Mucosa of stomach (tissue), 1 donor: ENCODE results near the gene ZC3H14.

Experiments used
- H3K27me3 ChIP-seq: one replicate; pipeline ENCODE4 v1.7.0; 2013; ENCODE audit warnings: mild to moderate bottlenecking, low read length; ENCODE audit not compliant: control insufficient read depth, insufficient read depth
- H3K36me3 ChIP-seq: one replicate; pipeline ENCODE4 v1.7.0; 2013; ENCODE audit warnings: low read length; ENCODE audit not compliant: control insufficient read depth, insufficient read depth
- H3K4me1 ChIP-seq: one replicate; pipeline ENCODE4 v1.7.0; 2013; ENCODE audit warnings: mild to moderate bottlenecking, low read length; ENCODE audit not compliant: control insufficient read depth, insufficient read depth
- H3K4me3 ChIP-seq: one replicate; pipeline ENCODE4 v1.7.0; 2013; ENCODE audit warnings: low read length
- H3K9ac ChIP-seq: one replicate; pipeline ENCODE4 v1.7.0; 2013; ENCODE audit warnings: mild to moderate bottlenecking, low read length, moderate library complexity
- H3K9me3 ChIP-seq: one replicate; pipeline ENCODE4 v1.7.0; 2013; ENCODE audit warnings: mild to moderate bottlenecking, low read length, moderate library complexity; ENCODE audit not compliant: control insufficient read depth
- donor health status: Pancreatic carcinoma.

ZC3H14 gene

DNA sequence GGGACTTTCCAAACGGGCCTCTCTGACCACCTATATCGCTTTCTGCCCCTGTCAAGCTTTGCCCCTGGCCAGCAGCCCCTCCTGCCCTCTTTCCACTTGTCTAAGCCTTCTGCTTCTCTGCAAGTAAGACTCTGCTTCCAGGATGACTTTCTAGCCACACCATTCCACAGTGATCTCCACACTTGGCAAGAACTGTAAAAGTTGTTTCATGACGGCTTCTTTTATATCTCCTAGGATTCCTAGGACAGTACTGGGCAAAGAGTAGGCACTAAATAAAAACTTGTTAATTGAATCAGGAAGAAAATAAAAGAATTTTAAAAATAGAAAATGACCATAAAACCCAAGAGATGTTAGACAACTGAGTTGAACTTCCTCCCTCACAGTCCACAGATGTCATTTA lies 6.3 kb upstream of the ZC3H14 start:
- H3K4me3 ChIP-seq, result no peak overlapping the region
- H3K9me3 ChIP-seq, result no peaks in the 10 kb centered on the region
- no peaks in the 10 kb centered on the region for H3K36me3 ChIP-seq
- no peak overlapping the region for H3K9ac ChIP-seq
- no peaks in the 10 kb centered on the region for H3K27me3 ChIP-seq
- no peaks in the 10 kb centered on the region for H3K4me1 ChIP-seq

DNA sequence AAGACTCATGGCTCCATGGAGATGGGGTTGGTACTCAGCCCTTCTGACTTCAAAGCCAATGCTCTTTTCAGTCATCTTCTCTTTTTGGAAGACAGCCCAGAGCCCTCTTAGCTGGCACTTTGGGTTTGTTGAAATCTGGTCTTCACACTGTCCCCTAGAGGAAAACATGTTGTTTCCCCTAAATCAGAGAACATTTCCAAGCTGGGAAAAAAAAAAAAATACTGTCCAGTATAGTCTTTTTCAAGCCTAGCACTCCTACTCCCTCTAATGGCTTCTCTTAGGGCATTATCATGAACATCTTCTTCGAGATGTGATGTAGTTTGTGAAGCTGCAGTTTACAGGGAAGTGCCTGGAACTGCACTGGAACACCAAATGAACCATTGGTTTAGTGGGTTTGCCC lies 3.0 kb upstream of the ZC3H14 start:
- no peak overlapping the region for H3K9ac ChIP-seq
- peaks cover 12% of the 10 kb centered on the region for H3K4me1 ChIP-seq
- no peaks in the 10 kb centered on the region for H3K36me3 ChIP-seq
- H3K9me3 ChIP-seq, result no peaks in the 10 kb centered on the region
- no peak overlapping the region for H3K4me3 ChIP-seq
- H3K27me3 ChIP-seq, result no peaks in the 10 kb centered on the region

DNA sequence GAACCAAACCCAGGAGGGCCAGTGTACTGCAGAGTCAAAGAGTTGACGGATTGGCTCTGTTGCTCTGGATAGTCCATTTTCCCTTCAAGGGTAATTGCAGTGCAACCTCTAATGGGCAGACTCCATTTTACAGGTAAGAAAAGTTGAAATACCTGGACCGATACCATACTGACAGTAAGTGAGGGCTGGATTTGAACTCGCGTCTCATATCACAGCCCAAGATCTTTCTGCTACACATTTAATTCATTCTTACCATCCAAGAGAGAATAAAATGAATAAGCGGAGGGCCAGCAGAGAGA lies 356 bp upstream of the ZC3H14 start:
- Histone ChIP-seq H3K4me3 (peak overlapping the region; percentile 61), H3K36me3 (no peaks in the 10 kb centered on the region), H3K9me3 (no peaks in the 10 kb centered on the region), H3K4me1 (peaks cover 12% of the 10 kb centered on the region), H3K27me3 (no peaks in the 10 kb centered on the region), H3K9ac (peak overlapping the region; percentile 11)

DNA sequence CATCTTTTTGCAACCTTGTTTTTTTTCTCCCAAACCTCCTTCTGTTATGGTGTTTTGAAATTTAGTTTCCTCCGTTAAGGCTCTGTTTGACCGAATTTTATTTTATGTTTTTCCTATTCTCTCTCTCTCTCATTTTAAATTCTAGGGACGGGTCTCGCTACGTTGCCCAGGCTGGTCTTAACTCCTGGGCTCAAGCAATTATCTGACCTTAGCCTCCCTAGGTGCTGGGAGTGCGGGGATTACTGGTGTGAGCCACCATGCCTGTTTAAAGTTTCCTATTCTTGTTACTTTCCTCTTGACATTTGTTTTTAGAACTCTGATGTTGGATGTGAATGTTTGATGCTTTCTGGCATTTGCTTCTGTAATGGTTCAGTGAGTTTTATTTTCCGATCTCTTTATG lies 1.0 kb downstream of the ZC3H14 start:
- H3K4me3 ChIP-seq, result peak overlapping the region; percentile 61
- no peaks in the 10 kb centered on the region for H3K36me3 ChIP-seq
- no peaks in the 10 kb centered on the region for H3K27me3 ChIP-seq
- no peaks in the 10 kb centered on the region for H3K9me3 ChIP-seq
- H3K9ac ChIP-seq, result peak overlapping the region; percentile 83
- H3K4me1 ChIP-seq, result peaks cover 12% of the 10 kb centered on the region

DNA sequence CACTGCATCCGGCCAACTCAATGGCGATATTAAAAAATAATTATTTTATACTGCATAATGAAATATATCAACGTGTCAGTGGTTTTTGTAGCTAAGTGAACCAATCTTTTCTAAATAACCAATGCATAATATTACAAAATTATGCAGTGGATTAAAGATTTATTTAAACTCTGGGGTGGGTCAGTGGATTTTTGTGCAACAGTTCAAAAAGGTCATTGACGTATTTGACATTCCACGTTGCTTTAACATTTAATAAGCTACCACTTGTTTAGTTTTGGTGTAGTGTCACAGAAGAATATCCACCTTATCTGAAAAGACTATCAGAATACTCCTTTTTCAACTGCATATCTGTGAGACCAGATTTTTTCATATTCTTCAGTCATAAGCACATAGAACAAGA lies 2.6 kb downstream of the ZC3H14 start:
- Histone ChIP-seq H3K36me3 (no peaks in the 10 kb centered on the region), H3K4me3 (no peak overlapping the region), H3K27me3 (no peaks in the 10 kb centered on the region), H3K4me1 (peaks cover 12% of the 10 kb centered on the region), H3K9ac (no peak overlapping the region), H3K9me3 (no peaks in the 10 kb centered on the region)

DNA sequence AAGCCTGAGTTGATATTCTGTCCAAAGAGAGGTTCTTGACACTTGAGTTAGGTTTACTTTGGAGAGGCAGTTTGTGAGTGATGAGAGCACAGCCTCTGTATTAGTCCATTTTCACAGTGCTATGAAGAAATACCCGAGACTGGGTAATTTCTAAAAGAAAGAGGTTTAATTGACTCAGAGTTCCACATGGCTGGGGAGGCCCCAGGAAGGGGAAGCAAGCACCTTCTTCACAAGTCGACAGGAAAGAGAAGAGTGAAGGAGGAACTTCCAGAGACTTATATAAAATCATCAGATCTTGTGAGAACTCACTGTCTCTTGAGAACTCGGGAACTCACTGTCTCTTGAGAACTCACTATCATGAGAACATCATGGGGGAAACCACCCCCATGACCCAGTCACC lies 5.4 kb downstream of the ZC3H14 start:
- no peak overlapping the region for H3K9ac ChIP-seq
- H3K36me3 ChIP-seq, result no peaks in the 10 kb centered on the region
- H3K4me1 ChIP-seq, result peaks cover 7% of the 10 kb centered on the region
- no peaks in the 10 kb centered on the region for H3K27me3 ChIP-seq
- H3K9me3 ChIP-seq, result no peaks in the 10 kb centered on the region
- no peak overlapping the region for H3K4me3 ChIP-seq

DNA sequence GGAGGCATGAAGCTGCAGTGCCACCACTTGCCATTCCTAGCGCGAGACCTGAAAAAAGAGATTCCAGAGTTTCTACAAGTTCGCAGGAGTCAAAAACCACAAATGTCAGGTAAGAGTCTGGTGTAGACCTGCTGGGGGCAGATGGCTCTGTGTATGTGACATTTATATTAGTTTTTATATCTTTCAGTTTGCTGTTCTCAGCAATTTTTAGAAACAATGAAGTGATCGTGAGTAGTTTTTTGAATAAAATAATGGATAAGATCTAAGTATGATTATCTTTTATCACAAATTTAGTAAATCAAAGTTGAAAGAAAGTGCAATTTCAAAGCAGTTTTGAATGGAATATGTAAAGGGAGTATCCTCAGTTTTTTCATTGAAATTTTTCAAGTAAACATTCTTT lies 9.3 kb downstream of the ZC3H14 start:
- no peaks in the 10 kb centered on the region for H3K36me3 ChIP-seq
- no peaks in the 10 kb centered on the region for H3K4me1 ChIP-seq
- H3K9me3 ChIP-seq, result no peaks in the 10 kb centered on the region
- H3K27me3 ChIP-seq, result no peaks in the 10 kb centered on the region
- H3K4me3 ChIP-seq, result no peak overlapping the region
- H3K9ac ChIP-seq, result no peak overlapping the region

DNA sequence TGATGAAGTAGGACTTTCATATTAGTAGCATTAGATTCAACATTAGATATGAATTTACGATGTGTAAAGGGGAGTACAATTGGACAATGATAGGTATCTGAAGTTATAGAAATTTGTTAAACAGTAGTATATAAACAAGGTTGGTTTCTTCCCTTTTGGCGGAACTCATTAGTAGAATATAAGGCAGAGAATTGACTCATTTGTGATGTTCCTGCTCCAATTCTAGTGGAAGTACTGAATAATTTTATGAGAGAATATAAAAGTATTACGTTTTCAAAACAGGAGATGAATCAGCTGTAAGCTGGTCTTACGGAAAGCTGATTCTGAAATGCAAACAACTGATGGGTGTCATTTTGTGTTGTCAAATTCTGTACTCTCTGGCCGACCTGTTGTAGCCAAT lies 13.4 kb downstream of the ZC3H14 start:
- H3K36me3 ChIP-seq, result no peaks in the 10 kb centered on the region
- H3K4me1 ChIP-seq, result no peaks in the 10 kb centered on the region
- no peak overlapping the region for H3K9ac ChIP-seq
- H3K9me3 ChIP-seq, result no peaks in the 10 kb centered on the region
- no peaks in the 10 kb centered on the region for H3K27me3 ChIP-seq
- H3K4me3 ChIP-seq, result no peak overlapping the region

DNA sequence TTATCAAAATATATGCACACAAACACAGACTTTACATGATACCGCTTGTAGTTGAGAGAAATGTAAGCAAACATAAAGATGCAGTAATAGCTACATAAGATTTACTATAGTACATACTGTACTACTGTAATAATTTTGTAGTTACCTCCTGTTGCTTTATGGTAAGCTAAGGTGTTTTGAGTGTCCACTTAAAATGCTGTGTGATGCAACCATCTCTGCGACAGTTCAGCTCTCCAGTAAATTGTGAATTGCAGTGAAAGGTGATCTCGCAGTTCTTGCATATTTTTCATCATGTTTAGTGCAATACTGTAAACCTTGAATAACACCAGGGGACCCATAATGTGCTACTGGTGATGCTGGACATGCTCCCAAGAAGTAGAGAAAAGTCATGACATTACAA lies 21.6 kb downstream of the ZC3H14 start:
- Histone ChIP-seq H3K9me3 (no peaks in the 10 kb centered on the region), H3K36me3 (no peaks in the 10 kb centered on the region), H3K4me1 (no peaks in the 10 kb centered on the region), H3K9ac (no peak overlapping the region), H3K4me3 (no peak overlapping the region), H3K27me3 (no peaks in the 10 kb centered on the region)

DNA sequence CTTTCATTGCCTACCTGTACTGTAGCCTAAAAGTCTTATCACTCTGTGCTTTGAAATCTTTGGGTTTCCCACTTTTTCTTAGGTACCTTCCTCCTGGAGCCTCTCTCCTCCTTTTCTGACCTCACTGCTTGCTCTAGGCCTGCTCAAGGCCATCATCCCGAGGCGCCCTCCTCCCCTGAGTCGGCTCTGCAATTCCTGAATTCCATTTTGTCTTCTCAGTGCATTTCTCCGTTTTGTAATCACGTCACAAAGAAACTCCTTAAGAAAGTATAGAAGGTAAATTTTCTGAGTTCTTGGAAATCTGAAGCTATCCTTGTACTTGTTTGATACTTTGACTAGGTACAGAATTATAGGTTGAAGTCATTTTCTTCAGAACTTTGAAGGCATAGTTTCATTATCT lies 25.2 kb downstream of the ZC3H14 start:
- Histone ChIP-seq H3K4me3 (no peak overlapping the region), H3K9me3 (no peaks in the 10 kb centered on the region), H3K27me3 (no peaks in the 10 kb centered on the region), H3K4me1 (no peaks in the 10 kb centered on the region), H3K36me3 (no peaks in the 10 kb centered on the region), H3K9ac (no peak overlapping the region)

DNA sequence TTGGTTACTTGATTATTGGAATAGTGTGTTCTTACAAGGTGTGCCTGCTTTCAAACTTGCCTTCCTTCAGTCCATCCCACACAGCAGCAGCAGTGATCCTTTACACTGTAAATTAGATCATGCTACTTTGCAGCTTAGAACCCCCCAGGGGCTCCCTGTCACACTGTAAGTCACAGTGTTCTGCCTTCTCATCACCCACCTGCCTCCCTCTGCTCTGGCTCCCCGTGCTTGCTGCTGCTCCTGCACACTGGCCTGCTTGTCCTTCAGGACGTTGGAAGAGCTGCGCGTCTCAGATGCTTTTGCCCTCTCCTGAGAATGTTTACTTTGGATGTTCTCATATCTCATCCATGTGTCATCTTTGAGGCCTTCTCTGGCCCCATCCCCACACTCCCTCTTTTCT lies 27.3 kb downstream of the ZC3H14 start:
- Histone ChIP-seq H3K36me3 (no peaks in the 10 kb centered on the region), H3K4me1 (no peaks in the 10 kb centered on the region), H3K27me3 (no peaks in the 10 kb centered on the region), H3K9me3 (no peaks in the 10 kb centered on the region), H3K4me3 (no peak overlapping the region), H3K9ac (no peak overlapping the region)

DNA sequence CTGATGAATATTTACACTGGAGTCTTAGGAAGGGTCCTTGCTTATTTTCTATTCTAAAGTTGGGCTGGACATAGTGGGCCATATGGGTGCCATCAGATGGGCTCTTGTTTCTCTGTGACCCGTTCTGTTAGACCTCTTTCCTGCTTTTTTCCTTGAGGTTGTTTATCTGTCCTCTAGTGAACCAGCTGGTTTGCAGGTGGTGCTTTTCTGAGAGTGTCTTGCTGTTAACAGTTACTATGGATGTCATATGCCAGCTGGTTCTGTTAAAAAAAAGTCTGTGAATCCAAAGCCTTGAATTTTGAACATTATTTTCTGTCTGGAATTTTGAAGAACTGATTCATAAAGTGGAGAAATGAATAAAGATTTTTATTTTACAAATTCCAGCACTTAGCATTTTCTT lies 29.2 kb downstream of the ZC3H14 start:
- Histone ChIP-seq H3K9me3 (no peaks in the 10 kb centered on the region), H3K9ac (no peak overlapping the region), H3K4me3 (no peak overlapping the region), H3K36me3 (no peaks in the 10 kb centered on the region), H3K4me1 (no peaks in the 10 kb centered on the region), H3K27me3 (no peaks in the 10 kb centered on the region)

DNA sequence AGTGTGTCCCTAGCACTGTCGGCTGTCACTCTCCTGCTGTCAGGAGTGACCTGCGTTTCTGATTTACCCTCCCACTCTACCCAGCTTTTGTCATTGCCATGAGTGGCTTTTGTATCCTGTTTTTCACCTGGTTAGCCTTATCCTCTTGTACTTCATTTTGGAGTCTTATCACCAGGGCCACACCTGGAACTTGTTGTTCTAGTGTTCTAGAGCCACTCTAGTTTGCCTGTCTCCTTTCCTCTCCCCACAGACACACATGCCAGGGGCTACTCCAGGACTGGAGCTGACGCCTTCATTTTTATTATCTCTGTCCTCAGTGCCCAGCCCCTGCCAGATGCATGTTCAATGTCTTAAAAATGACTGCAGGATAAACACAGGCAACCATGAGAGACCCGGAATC lies 34.2 kb downstream of the ZC3H14 start:
- Histone ChIP-seq H3K4me1 (no peaks in the 10 kb centered on the region), H3K27me3 (no peaks in the 10 kb centered on the region), H3K9ac (no peak overlapping the region), H3K36me3 (no peaks in the 10 kb centered on the region), H3K9me3 (no peaks in the 10 kb centered on the region), H3K4me3 (no peak overlapping the region)
